ENCODE measurements around the gene EDN1.

GRCh38 chr6:12288211-12288618 lies 1.9 kb upstream of the EDN1 start:
- TF ChIP-seq POLR2AphosphoS5 (IDR thresholded peaks at IDR 0.05; ENCODE audit: low read length) (no peak), ATF7 (IDR thresholded peaks at IDR 0.05; ENCODE audit: low read depth) (no peak), SIN3A (IDR thresholded peaks at IDR 0.05; ENCODE audit: low read depth, low read length) (no peak), STAT1 (conservative IDR thresholded peaks at IDR 0.05) (no peak), CTCF (IDR thresholded peaks at IDR 0.05 in 2 of 3, conservative IDR thresholded peaks at IDR 0.05 in 1 of 3; ENCODE audit: control insufficient read depth in 2 of 3, extremely low read depth in 1 of 3, insufficient read depth in 1 of 3, low read depth in 3 of 3, low read length in 3 of 3) (no peak), HDGF (IDR thresholded peaks at IDR 0.05) (no peak), RELB (IDR thresholded peaks at IDR 0.05; ENCODE audit: low read depth) (no peak), RFX5 (IDR thresholded peaks at IDR 0.05; ENCODE audit: low read depth, low read length) (no peak), FOXM1 (IDR thresholded peaks at IDR 0.05; ENCODE audit: low read depth, low read length) (no peak)
